MCF 10A (cell line): Measurements from ENCODE around the gene FNTB. TPM values are rescaled to one million over a fixed set of nuclear protein-coding genes. Genes with fewer than 3 reads are reported as not detected.

Source experiments
- BruUV-seq: library from RNA; stranded (reverse); fragments of 400-500 nt; replicated peaks from 2 replicates; lab custom pipeline; 2021; lab: Mats Ljungman, UMichigan
- CTCF ChIA-PET: fragments of 300-600 bp; sonication (Branson Sonifier 250); formaldehyde crosslinking; extraction: SDS; loops from one replicate; lab custom pipeline; 2021; ENCODE audit warnings: antibody characterized with exemption, inconsistent platforms; lab: Yijun Ruan, JAX
- POLR2A ChIA-PET: fragments of 300-600, 350-650 bp; sonication (Branson Sonifier 250); formaldehyde crosslinking; extraction: SDS; loops from one replicate; lab custom pipeline; 2020; ENCODE audit warnings: antibody characterized with exemption, inconsistent platforms; lab: Yijun Ruan, JAX
- DNase-seq: peaks from one replicate; pipeline ENCODE4 v3.0.0-alpha.2; 2018; ENCODE audit not compliant: unreplicated experiment
- H3K27ac Mint-ChIP-seq: one replicate; pipeline ENCODE4 v1.8.0; 2022; ENCODE audit warnings: mild to moderate bottlenecking, low read depth, mixed read lengths; ENCODE audit not compliant: unreplicated experiment
- H3K27me3 Mint-ChIP-seq: one replicate; pipeline ENCODE4 v1.8.0; 2022; ENCODE audit warnings: mixed read lengths; ENCODE audit not compliant: insufficient read depth, unreplicated experiment
- H3K36me3 Mint-ChIP-seq: one replicate; pipeline ENCODE4 v1.8.0; 2022; ENCODE audit warnings: mild to moderate bottlenecking, moderate library complexity, mixed read lengths; ENCODE audit not compliant: insufficient read depth, unreplicated experiment
- H3K4me1 Mint-ChIP-seq: one replicate; pipeline ENCODE4 v1.8.0; 2022; ENCODE audit warnings: mixed read lengths; ENCODE audit not compliant: insufficient read depth, unreplicated experiment
- H3K4me3 Mint-ChIP-seq: one replicate; pipeline ENCODE4 v1.8.0; 2022; ENCODE audit warnings: mild to moderate bottlenecking, moderate library complexity, mixed read lengths; ENCODE audit not compliant: unreplicated experiment
- H3K9me3 Mint-ChIP-seq: one replicate; pipeline ENCODE4 v1.8.0; 2022; ENCODE audit warnings: mixed read lengths; ENCODE audit not compliant: unreplicated experiment
- CTCF ChIP-seq: fragments of 200-600 bp; IDR thresholded peaks from one replicate; pipeline ENCODE4 v1.8.0; 2022; ENCODE audit warnings: antibody characterized with exemption, mild to moderate bottlenecking; ENCODE audit not compliant: unreplicated experiment
- intact Hi-C: fragments of 100-400 bp; cut with micrococcal nuclease; formaldehyde crosslinking; loops from 2 replicates; pipeline ENCODE4 v1.14.1; 2022
- total RNA-seq: library from RNA; stranded (reverse); gene quantifications from 2 replicates; pipeline ENCODE4 v1.2.3, GENCODE V29; 2022

The FNTB gene
- total RNA-seq, 1 experiment from 2014 or later: 12.2 TPM

- ChIA-PET CTCF (no interaction called here), POLR2A (no interaction called here)
- intact Hi-C loops: no loop called here
- Mint-ChIP-seq H3K4me3 (no peak overlapping the region), H3K9me3 (no peaks in the 10 kb centered on the region), H3K36me3 (peaks cover 17% of the 10 kb centered on the region), H3K4me1 (peaks cover 3% of the 10 kb centered on the region), H3K27ac (no peak overlapping the region), H3K27me3 (no peaks in the 10 kb centered on the region)
- DNase-seq: no peak
- no TSS peak for BruUV-seq
- no peak for TF ChIP-seq CTCF
Measured at GRCh38 chr14:65011538-65011937, 24.8 kb downstream of the FNTB start.

- TF ChIP-seq CTCF: no peak
- H3K27ac Mint-ChIP-seq: no peak overlapping the region
- H3K27me3 Mint-ChIP-seq: no peaks in the 10 kb centered on the region
- H3K9me3 Mint-ChIP-seq: no peaks in the 10 kb centered on the region
- BruUV-seq: no TSS peak
- CTCF ChIA-PET: interaction anchor here (0.6 kb wide), 1 partner anchor 219 kb away, joined by 6 read pairs; no protein-coding TSS in a partner anchor
- no peak for DNase-seq
- H3K4me1 Mint-ChIP-seq: no peaks in the 10 kb centered on the region
- H3K36me3 Mint-ChIP-seq: peaks cover 22% of the 10 kb centered on the region
- no peak overlapping the region for H3K4me3 Mint-ChIP-seq
- POLR2A ChIA-PET: no interaction called here
- intact Hi-C loops: no loop called here
Measured at GRCh38 chr14:65012353-65012752, 25.7 kb downstream of the FNTB start.

GRCh38 chr14:65015391-65015790, 28.7 kb downstream of the FNTB start:
- DNase-seq: no peak
- Mint-ChIP-seq H3K27me3 (no peaks in the 10 kb centered on the region), H3K36me3 (peaks cover 22% of the 10 kb centered on the region), H3K4me1 (no peaks in the 10 kb centered on the region), H3K27ac (no peak overlapping the region), H3K4me3 (no peak overlapping the region), H3K9me3 (no peaks in the 10 kb centered on the region)
- ChIA-PET POLR2A (interaction anchor here (0.6 to 1.6 kb wide), 4 partner anchors 9 to 47 kb away, joined by 3 to 5 read pairs (median 4); no protein-coding TSS in a partner anchor), CTCF (interaction anchor here (1.4 to 1.7 kb wide), 2 partner anchors 9 to 28 kb away, joined by 5 to 7 read pairs; no protein-coding TSS in a partner anchor)
- no peak for TF ChIP-seq CTCF
- intact Hi-C loops: no loop called here
- no TSS peak for BruUV-seq

- Mint-ChIP-seq H3K27me3 (no peaks in the 10 kb centered on the region), H3K9me3 (no peaks in the 10 kb centered on the region), H3K4me3 (no peak overlapping the region), H3K36me3 (peaks cover 22% of the 10 kb centered on the region), H3K4me1 (no peaks in the 10 kb centered on the region), H3K27ac (no peak overlapping the region)
- CTCF ChIA-PET: interaction anchor here (1.4 to 1.9 kb wide), 3 partner anchors 10 to 30 kb away, joined by 5 to 7 read pairs (median 5); partner anchors contain the start of gene FNTB
- no peak for DNase-seq
- BruUV-seq: no TSS peak
- intact Hi-C loops: no loop called here
- no peak for TF ChIP-seq CTCF
- POLR2A ChIA-PET: interaction anchor here (1.6 kb wide), 1 partner anchor 10 kb away, joined by 5 read pairs; no protein-coding TSS in a partner anchor
Measured at GRCh38 chr14:65016471-65016870, 29.8 kb downstream of the FNTB start.
